ENCODE data around the gene FHDC1.

The FHDC1 gene

DNA sequence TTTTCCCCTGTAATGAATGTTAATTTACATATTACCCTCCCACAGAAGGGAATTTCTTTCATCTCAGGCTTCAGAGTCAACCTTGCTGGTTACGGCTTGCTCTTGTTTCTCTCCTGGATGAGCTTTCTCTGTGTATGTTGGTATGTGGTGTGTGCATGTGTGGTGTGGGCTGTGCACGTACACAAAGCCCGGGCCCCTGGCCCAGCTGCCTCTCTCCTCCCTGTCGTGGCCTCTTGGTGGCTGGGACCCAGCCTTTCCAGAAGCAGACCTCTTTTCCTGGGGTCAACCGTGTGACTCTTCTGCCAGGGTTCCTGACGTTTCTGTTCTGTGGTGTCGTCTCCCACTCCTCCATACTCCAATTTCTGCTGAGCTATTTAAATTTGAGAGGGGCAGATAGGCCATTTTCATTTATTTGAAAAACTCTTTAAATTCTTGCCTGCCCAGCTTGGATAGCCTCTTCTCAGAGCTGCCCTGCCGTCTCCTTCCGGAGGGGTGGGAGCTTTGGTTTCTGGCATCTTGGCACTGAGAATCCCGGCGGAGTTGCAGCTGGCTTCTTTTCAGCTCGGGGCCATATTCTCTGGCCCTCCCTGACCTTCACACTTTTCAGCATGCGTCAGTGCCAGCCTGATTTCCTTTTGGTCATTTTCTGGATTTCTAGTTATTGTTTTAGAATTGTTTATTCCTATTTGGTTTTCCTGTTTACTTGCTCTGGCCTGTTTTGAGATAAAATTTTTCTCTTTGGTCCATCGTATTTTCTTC is 25.1 kb downstream of the FHDC1 start:
- no peak for DNase-seq

DNA sequence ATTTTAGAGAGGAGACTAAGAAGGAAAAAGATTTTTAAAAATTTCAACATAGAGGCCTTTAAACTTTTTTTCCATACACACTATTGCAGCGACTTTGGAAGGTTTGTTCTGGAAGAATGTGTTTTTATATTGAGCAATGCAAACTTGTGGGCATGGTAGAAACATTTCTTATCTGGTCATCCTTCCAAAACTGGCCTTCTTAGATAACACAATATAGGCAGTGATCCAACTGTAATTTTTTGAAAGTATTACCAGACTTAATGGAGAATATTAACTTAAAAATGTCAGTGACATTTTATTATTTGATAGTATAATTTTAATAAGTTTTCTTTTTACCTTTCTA is 25.6 kb downstream of the FHDC1 start:
- no peak for DNase-seq

DNA sequence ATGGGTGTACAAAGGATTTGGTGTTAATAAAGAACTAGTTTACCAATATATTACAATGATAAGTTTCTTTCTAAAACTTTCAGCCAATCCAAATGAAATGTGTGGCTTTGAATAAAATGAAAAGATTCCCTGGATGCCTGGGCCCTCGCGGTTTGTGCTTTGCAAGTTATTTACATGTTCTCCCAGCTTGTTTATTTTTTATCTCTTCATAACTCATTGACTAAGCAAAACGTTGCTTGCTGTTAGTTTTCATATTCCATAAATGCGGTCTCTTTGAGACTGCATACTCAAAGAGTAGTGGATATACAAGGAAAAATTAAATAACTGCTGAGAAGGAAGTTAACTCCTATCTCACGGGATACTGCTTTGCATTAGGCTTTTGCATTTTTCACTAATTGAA is 26.0 kb downstream of the FHDC1 start:
- DNase-seq = no peak

DNA sequence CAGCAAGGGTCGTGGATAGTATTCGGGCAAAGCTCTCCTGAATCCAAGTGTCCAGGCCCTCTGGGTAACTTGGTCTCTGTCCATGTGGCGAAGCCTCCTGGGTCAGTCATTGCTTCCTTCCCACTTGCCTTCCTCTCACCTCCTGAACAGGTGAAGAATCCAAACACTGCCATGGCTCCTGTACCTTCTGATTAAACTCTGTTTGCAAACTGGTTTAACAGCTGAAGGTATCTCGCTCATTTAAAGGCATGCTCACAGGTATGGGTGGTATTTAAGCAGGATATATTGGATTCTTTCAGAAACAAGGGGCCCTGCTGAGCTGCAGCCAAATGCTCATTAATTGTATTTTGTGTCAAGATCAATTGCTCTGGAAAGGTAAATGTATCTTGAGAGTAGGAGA is 28.2 kb downstream of the FHDC1 start:
- DNase-seq = no peak

DNA sequence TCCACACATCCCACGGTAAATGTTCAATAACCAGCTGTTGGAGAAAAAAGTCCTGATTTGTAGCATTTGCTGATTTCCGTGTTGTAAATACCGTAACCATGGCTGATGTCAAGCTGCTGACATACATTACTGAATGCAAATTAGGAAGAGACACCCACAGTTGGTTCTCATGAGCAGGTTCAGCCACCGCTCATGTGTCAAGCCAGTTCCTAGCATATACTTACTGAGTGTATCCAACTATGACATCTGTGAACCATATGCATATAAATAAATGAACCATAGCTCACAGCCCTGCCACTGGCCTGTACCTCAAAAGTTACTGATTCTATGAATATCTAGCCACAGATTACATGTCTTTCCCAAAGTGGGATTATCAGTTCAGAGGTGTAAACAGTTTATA is 29.5 kb downstream of the FHDC1 start:
- DNase-seq = no peak

DNA sequence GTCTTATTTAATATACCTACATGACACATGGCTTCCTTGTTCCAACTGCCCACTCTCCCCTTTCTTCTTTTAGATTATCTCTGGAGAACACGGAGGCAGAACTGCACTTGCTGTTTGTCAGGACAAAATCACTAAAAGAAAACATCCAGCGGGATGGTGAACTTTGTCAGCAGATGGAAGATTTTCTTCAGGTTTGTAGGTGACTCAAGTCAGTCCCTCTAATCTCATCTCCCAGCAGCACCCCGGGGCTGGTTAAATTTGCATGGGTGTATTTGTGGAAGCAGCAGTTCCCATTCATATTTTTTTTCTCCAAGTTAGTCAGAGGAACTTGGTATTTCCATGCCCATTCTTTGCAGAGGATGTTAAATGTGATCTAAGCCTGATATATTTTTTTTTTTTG is 31.8 kb downstream of the FHDC1 start:
- DNase-seq = no peak

DNA sequence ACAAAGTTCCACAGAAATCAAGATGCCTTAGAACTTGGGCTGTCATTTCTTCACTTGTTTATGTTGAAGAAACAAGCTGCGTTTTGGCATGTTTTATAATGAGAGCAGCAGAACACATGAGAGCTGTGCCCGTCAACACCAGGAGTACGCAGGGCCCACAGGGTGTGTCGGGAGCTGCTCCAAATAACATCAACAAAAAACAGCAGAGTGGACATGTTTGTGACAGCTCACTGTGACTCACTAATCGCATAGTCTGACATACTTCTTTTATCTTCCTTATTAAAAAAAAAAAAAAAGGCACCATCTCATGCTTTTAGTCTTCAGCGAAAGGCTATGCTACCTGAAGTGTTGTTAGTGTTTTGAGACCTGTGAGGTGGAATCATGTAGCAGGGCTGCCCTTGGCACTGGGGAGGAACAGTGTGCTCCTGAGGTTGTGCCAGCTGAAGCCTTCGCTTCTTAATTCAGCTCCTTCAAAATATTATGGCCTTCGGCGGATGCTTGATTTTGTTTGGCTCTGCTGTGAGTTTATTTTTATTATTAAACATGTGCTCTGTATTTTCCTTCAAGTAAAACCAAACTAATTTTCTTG is 32.8 kb downstream of the FHDC1 start:
- no peak for DNase-seq

DNA sequence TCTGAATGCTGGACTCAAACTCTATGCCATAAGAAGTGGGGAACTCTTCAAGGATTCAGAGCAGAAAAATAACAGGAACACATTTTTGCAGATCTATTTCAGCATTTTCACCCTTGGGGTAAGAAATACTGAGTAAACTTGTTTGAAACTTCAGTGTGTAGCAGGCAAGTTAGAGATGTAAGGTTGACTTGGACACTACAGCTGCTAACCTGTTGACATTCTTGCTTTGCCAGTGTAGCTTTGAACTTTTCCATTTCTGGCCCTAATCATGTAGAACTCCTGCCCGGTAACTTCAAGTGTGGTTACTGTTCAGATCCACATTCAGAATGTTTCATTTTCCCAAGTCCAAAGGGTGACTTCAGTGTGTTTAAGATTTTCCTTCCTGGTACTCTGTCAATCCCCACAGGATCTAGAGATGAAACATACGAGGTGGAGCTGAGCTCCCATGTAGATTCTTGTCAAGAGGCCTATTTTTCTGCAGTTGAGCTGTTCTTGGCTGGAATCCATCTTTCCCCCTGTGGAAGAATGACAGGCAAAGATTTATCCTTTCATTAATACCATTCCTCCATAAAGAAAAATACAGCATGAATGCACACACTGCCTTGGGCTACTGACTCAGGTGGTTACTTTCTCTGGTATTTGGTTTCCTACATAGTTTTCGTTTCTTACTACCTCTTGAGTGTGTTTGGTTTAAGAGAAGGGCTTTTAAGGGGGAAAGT is 34.1 kb downstream of the FHDC1 start:
- DNase-seq = no peak

DNA sequence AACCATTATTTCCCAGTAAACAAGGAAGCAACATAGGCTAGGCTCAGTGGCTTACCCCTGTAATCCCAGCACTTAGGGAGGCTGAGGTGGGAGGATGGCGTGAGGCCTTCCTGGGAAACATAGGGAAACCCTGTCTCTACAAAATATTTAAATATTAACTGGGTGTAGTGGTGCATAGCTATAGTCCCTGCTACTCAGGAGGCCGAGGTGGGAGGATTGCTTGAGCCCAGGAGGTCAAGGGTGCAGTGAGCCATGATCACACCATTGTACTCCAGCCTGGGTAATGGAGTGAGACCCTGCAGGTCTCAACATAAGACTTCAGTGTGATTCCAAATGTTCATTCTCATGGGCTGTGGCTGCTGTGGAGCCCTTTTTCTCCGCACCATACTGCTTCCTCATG is 34.9 kb downstream of the FHDC1 start:
- no peak for DNase-seq

DNA sequence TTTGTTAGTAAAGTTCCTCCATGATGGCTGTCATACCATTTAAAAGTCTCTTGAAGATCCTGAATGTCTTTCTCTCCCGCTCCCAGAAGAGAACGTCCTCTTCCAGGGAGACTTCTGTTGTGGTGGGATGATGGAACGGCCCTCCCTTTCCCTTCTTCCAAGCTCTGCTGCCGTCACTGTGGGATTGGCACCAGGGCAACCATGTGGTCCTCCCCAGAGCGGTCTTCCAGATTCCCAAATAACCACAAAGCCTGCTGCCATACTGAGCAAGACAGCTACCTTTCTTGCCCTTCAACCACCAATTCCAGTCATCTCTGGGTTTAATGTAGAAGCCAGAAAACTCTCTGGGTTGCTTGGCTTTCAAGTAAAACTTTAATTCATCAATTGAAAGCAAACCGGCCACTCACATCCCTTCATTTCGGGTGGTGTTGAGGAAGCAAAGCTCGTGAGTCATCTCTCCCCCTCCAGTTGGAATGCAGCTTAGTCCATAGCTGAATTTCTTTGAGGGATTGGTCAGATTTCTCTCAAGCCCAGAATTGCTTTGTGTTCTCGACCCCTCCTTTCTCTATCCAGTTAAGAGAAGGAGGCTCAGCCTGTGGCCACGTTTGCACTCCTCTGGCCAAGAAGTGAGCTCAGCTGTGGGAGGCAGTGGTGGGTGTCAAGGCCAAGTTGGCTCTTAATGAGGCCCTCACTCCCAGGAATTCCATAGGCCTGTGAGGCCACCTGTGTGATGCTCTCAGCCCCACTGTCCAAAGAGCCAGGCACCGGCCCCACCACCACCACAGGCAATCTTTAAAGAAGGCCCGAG is 36.9 kb downstream of the FHDC1 start:
- no peak for DNase-seq

DNA sequence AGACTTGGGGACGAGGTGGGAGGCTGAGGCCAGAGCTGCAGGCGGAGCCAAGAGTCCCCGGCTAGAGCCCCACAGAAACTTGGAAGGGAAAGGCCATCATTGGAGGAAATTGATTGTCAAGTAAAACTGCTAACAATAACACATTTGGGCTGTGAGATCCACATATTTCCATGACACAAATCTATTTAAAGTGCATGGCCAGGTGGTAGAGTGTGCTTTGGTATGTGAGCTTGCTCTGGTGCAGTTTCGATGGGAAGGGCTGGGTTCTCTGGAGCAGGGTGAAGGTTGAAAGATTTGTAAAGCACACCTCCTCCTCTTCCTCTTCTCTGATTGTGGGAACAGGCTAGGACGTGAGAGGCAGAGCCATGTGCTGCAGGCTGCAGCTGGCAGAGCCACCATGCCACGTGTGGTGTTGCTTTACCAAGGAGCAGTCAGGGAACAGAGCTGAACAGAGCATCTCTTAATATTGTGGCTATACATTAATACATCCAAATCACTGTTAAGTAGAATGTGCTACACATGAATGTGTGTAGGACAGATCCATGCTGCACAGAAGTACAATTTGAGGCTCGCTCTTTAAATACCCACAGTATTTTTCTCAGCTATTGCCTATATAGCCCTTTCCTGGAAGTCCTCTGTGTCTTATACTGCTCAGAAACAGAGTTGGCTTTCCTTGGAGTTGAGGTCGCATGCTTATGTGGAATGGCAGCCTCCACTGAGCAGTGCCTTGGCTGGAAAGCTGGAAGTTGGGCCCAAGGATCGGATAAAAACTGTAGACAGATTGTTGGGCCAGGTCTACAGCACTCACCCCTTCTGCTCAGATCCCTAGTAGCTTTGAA is 37.7 kb downstream of the FHDC1 start:
- DNase-seq = no peak

DNA sequence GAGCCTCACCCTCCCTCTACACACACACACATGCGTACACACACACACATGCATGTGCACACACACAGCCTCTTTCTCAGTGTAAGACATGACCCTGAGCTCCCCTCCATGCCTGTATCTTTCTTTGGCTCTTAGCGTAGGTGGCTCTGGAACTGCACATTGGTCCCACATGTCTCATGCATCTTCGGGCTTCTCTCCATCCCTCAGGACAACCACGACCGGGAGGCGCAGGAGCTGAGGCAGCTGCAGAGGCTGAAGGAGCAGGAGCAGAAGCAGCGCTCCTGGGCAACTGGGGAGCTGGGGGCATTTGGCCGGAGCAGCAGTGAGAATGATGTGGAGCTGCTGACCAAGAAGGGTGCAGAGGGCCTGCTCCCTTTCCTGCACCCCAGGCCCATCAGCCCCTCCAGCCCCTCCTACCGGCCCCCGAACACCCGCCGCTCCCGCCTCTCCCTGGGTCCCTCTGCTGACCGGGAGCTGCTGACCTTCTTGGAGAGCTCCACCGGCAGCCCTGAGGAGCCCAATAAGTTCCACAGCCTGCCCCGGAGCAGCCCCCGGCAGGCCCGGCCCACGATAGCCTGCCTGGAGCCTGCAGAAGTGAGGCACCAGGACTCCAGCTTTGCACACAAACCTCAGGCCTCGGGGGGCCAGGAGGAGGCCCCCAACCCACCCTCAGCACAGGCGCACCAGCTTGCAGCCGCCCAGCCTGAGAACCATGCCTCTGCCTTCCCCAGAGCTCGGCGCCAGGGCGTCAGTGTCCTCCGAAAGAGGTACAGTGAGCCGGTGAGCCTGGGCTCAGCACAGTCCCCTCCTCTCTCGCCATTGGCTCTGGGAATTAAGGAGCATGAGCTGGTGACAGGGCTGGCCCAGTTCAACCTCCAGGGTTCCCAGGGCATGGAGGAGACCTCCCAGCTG is 38.6 kb downstream of the FHDC1 start:
- DNase-seq = no peak

DNA sequence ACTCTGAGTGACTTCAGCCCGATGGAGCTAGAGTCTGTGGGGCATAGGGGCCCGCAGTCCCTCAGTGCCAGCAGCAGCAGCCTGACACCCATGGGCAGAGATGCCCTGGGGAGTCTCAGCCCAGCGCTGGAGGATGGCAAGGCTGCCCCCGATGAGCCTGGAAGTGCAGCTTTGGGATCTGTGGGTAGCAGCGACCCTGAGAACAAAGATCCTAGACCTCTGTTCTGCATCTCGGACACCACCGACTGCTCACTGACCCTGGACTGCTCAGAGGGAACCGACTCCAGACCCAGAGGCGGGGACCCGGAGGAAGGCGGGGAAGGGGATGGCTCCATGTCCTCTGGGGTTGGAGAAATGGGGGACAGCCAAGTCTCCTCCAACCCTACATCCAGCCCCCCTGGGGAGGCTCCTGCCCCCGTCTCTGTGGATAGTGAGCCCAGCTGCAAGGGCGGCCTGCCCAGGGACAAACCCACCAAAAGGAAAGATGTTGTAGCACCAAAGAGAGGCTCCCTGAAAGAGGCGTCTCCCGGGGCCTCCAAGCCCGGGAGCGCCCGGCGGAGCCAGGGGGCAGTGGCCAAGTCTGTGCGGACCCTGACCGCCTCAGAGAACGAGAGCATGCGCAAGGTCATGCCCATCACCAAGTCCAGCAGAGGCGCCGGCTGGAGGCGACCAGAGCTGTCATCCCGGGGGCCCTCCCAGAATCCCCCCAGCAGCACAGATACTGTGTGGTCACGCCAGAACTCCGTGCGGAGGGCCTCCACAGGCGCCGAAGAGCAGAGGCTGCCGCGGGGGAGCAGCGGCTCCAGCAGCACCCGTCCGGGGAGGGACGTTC is 39.5 kb downstream of the FHDC1 start:
- no peak for DNase-seq

DNA sequence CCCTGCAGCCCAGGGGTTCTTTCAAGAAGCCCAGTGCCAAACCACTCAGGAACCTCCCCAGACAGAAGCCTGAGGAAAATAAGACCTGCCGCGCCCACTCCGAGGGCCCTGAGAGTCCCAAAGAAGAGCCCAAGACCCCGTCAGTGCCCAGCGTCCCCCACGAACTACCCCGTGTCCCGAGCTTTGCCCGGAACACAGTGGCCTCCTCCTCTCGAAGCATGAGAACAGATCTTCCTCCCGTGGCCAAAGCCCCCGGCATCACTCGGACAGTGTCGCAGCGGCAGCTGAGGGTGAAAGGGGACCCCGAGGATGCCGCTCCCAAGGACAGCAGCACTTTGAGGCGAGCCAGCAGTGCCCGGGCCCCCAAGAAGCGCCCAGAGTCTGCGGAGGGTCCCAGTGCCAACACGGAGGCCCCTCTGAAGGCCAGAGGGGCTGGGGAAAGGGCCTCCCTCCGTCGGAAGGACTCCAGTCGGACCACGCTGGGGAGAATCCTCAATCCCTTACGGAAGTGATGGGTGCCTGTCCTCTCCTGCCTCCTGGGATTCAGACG is 40.2 kb downstream of the FHDC1 start:
- no peak for DNase-seq

DNA sequence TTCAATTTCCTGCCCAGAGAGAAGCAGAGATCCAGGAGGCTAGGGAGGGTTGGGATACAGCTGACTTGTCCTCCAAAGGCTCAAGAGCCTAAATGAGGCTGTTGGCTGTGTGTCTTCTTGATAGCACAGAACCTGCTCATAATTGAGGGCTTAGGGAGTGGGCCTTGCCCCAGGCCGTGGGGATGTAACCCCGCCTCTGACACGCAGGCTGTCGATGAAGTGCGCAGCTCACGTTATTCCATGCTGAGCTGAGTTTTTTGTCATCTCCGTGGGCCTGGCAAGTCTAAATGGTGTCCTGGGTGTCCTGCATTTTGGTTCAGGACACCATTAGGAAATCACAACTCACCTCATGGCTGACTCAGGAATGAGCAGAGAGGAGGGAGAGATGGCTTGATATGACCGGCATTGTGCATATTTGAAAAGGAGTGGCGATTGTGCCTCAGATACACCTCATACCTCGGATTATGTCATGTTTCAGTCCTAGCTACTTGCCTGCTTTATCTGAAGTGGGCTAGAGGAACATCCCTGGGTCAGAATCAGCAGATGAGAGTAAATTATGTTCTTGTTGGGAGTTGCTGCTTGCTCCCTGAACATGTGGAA is 43.7 kb downstream of the FHDC1 start:
- no peak for DNase-seq

DNA sequence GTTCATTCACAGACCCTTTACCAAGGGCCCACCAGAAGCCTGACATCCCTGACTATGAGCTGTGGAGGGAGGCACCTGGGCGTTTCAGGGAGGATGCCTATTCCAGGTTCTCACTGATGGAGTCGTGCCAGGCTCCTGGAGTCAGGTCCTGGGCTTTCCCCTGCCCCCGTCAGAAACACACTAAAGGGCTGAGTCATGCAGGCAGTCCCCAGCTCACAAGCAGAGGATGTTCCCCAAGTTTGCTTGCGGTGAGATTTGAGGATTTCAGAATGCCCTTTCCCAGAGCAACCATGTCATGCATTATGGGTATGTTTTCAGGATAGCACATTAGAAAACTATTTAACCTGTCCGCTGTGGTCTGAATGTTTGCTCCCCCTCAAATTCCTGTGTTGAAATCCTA is 45.2 kb downstream of the FHDC1 start:
- DNase-seq = no peak

DNA sequence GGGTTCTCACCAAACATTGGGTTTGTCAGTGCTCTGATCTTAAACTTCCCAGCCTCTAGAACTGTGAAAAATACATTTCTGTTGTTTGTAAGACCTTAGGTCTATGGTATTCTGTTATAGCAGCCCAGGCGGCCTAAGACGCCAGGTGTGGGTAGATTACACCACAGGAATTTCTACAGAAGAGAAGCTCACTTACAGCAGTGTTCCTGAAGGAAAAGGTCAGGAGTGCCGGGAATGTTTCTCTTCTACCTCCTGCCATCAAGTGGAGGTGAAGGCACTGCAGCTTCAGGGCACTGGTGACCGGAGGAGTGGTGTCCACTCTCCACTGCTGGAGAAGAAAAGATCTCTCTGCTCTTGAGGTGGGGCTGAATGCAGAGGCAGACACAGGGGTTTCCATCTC is 45.7 kb downstream of the FHDC1 start:
- no peak for DNase-seq

DNA sequence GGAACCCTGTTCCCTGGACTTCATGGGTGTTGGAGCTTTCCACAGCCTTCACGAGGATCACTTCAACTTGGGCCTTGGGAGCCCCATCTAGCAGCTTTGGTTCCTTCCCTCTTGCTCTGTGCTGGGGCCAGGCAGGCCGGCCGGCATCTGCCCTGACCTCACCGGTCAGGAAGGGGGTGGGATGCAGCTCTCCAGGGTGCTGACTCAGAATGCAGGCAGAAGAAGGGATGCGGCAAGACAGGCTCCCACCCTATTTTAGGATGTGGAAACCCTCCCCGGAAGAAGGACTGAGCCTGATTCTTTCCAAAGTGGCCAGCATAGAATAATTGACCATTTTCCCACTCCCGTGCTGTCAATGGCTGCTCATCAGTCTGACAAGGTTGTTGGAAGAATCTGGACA is 47.1 kb downstream of the FHDC1 start:
- no peak for DNase-seq

DNA sequence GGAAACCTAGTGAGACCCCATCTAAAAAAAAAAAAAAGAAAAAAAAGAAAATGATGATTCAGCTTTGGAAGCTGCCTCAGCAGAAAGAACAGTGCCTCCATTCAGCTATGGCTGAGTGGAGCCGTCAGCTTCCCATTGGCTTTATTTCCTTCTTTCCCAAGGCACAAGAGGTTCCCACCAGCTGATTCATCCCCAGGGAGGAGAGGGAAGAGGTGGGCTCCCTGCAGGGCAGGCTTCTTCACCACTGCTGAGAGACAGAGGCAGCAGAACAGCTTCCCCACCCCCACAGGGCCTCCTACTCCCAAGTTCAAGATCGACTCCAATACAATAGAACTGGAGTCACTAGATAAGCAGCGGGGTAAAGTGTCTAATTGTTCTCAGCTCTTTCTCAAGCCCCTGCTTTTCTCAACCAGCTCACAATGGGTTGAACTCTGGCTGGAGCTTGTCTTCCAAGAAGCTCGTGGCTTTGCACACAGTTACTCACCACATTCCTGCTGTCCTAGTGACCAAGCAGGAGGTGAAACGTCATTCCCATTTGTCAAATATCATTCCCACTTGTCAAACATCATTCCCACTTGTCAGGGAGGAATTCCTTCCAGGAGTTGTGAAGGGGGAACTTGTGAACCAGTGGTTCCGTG is 47.8 kb downstream of the FHDC1 start:
- no peak for DNase-seq

Measured in activated CD4-positive, alpha-beta T cell treated with anti-CD3 and anti-CD28 coated beads, Interleukin-10, Interleukin-2, amounts not matched to agents 100 ng/mL and 50 ng/mL, durations not matched to agents 16 hours and 8 hours (primary cell).